Keratinocyte (primary cell): ENCODE data around the gene DCBLD2. TPM values are rescaled to one million over a fixed set of nuclear protein-coding genes. Genes with fewer than 3 reads are reported as not detected.

Experiments used
- DNase-seq: peaks from one replicate; pipeline ENCODE4 v3.0.0-alpha.2; 2011; ENCODE audit warnings: low read depth, missing footprints, low spot score
- FAIRE-seq: peaks from 2 replicates; lab custom pipeline; 2011; peaks lifted over from hg19 to GRCh38; lab: Jason Lieb, UNC
- H2AFZ ChIP-seq: 2 replicates; pipeline ENCODE4 v1.6.0; 2012; ENCODE audit warnings: low read length, control low read depth, inconsistent platforms; ENCODE audit not compliant: control insufficient read depth
- H3K27ac ChIP-seq: 2 replicates; pipeline ENCODE4 v1.5.1; 2011; ENCODE audit warnings: low read length; ENCODE audit not compliant: control insufficient read depth, insufficient read depth
- H3K27me3 ChIP-seq: 3 replicates; pipeline ENCODE4 v1.6.0; 2011; ENCODE audit warnings: low read length; ENCODE audit not compliant: control insufficient read depth, insufficient read depth; ENCODE audit errors: extremely low read depth
- H3K36me3 ChIP-seq, 2 experiments: 2 replicates in 1 of 2; 3 replicates in 1 of 2; pipeline ENCODE4 v1.5.1; 2011; ENCODE audit warnings: low read length in 2 of 2, mild to moderate bottlenecking in 1 of 2; ENCODE audit not compliant: control insufficient read depth in 2 of 2, insufficient read depth in 2 of 2; ENCODE audit errors: extremely low read depth in 1 of 2
- H3K4me1 ChIP-seq: 3 replicates; pipeline ENCODE4 v1.5.1; 2011; ENCODE audit warnings: low read length; ENCODE audit not compliant: control insufficient read depth, insufficient read depth; ENCODE audit errors: extremely low read depth
- H3K4me2 ChIP-seq: 3 replicates; pipeline ENCODE4 v1.6.0; 2011; ENCODE audit warnings: low read depth, low read length; ENCODE audit not compliant: control insufficient read depth, insufficient read depth; ENCODE audit errors: extremely low read depth
- H3K4me3 ChIP-seq, 3 experiments: fragments of 200-600 bp in 1 of 3; sonication (generic) in 1 of 3; 2 replicates in 2 of 3; 3 replicates in 1 of 3; pipeline ENCODE4 v1.5.1; 2011 to 2016; ENCODE audit warnings: low read length in 3 of 3, mild to moderate bottlenecking in 3 of 3, control low read depth in 2 of 3, inconsistent platforms in 1 of 3, low read depth in 1 of 3, mixed read lengths in 1 of 3, mixed run types in 1 of 3, moderate library complexity in 1 of 3; ENCODE audit not compliant: control insufficient read depth in 2 of 3, insufficient read depth in 2 of 3; ENCODE audit errors: extremely low read depth in 1 of 3
- H3K79me2 ChIP-seq: 2 replicates; pipeline ENCODE4 v1.6.0; 2012; ENCODE audit warnings: low read length; ENCODE audit not compliant: control insufficient read depth, insufficient read depth
- H3K9ac ChIP-seq: 3 replicates; pipeline ENCODE4 v1.6.0; 2011; ENCODE audit warnings: low read length; ENCODE audit not compliant: control insufficient read depth, insufficient read depth; ENCODE audit errors: extremely low read depth
- H3K9me1 ChIP-seq: 3 replicates; pipeline ENCODE4 v1.6.0; 2011; ENCODE audit warnings: low read length; ENCODE audit not compliant: control insufficient read depth, insufficient read depth; ENCODE audit errors: extremely low read depth
- H3K9me3 ChIP-seq: 2 replicates; pipeline ENCODE4 v1.5.1; 2012; ENCODE audit warnings: low read depth, low read length; ENCODE audit not compliant: control insufficient read depth
- H4K20me1 ChIP-seq: 3 replicates; pipeline ENCODE4 v1.6.0; 2011; ENCODE audit warnings: low read length; ENCODE audit not compliant: control insufficient read depth, insufficient read depth; ENCODE audit errors: extremely low read depth
- CTCF ChIP-seq, 3 experiments: IDR thresholded peaks in 1 of 3; conservative IDR thresholded peaks in 1 of 3; optimal IDR thresholded peaks in 1 of 3; 2 replicates in 2 of 3; 3 replicates in 1 of 3; pipeline versions ENCODE3 to v1.5.1; 2011; ENCODE audit warnings: low read length in 3 of 3, mild to moderate bottlenecking in 3 of 3, moderate library complexity in 2 of 3, control low read depth in 1 of 3, inconsistent platforms in 1 of 3; ENCODE audit not compliant: insufficient read depth in 2 of 3; ENCODE audit errors: extremely low read depth in 1 of 3
- EZH2 ChIP-seq: IDR thresholded peaks from one replicate; pipeline ENCODE4 v1.6.1; 2012; ENCODE audit warnings: inconsistent platforms, mild to moderate bottlenecking, low read length, moderate library complexity
- dilution Hi-C: fragments of 300-500 bp; cut with MboI; formaldehyde crosslinking; loops from one replicate; pipeline ENCODE4 v1.7.0; 2020; ENCODE audit warnings: low sequenced_read_pairs; ENCODE audit not compliant: extremely low pct_ligation_motif_present
- polyA plus RNA-seq, 5 experiments: library from polyadenylated mRNA; depleted of rRNA in 3 of 5; stranded (reverse) in 3 of 5; stranded (forward) in 1 of 5; unstranded in 1 of 5; fragments of >200 nt; gene quantifications; 1 replicate in 1 of 5; 2 replicates in 3 of 5; 3 replicates in 1 of 5; pipeline versions ENCODE4 v1.2.1 to v1.2.3, GENCODE V29; 2011 to 2012; ENCODE audit warnings: missing spikeins in 2 of 5, low read depth in 1 of 5, low replicate concordance in 1 of 5

The DCBLD2 gene
- polyA plus RNA-seq, 1 donor (not counting 4 experiments of a cell fraction or from before 2014, with no cell fraction given), result 465 TPM

- Histone ChIP-seq H3K9ac (no peak overlapping the region), H3K36me3 (no peaks in the 10 kb centered on the region), H3K4me3 (no peak overlapping the region), H3K4me1 (no peaks in the 10 kb centered on the region), H2AFZ (no peak overlapping the region), H3K9me1 (no peaks in the 10 kb centered on the region), H3K27ac (no peak overlapping the region), H3K79me2 (no peaks in the 10 kb centered on the region), H3K9me3 (no peaks in the 10 kb centered on the region), H3K27me3 (no peaks in the 10 kb centered on the region), H4K20me1 (no peaks in the 10 kb centered on the region), H3K4me2 (no peak overlapping the region)
- TF ChIP-seq EZH2, result no peak
- no peak for TF ChIP-seq CTCF (optimal IDR thresholded peaks at IDR 0.05 in 1 of 3, IDR thresholded peaks at IDR 0.05 in 1 of 3, conservative IDR thresholded peaks at IDR 0.05 in 1 of 3; ENCODE audit: extremely low read depth in 1 of 3, insufficient read depth in 2 of 3, low read length in 3 of 3)
- FAIRE-seq (no peak), DNase-seq (no peak)
- dilution Hi-C loops, result no loop called here
Observed at GRCh38 chr3:98772022-98772421, 129.5 kb downstream of the DCBLD2 start.

- Histone ChIP-seq H3K27ac (no peak overlapping the region), H3K79me2 (no peaks in the 10 kb centered on the region), H3K9me1 (no peaks in the 10 kb centered on the region), H2AFZ (no peak overlapping the region), H3K9me3 (no peaks in the 10 kb centered on the region), H3K4me3 (no peak overlapping the region), H3K27me3 (no peaks in the 10 kb centered on the region), H3K4me2 (no peak overlapping the region), H4K20me1 (no peaks in the 10 kb centered on the region), H3K36me3 (no peaks in the 10 kb centered on the region), H3K9ac (no peak overlapping the region), H3K4me1 (no peaks in the 10 kb centered on the region)
- TF ChIP-seq CTCF (optimal IDR thresholded peaks at IDR 0.05 in 1 of 3, IDR thresholded peaks at IDR 0.05 in 1 of 3, conservative IDR thresholded peaks at IDR 0.05 in 1 of 3; ENCODE audit: extremely low read depth in 1 of 3, insufficient read depth in 2 of 3, low read length in 3 of 3), result no peak
- TF ChIP-seq EZH2, result no peak
- DNase-seq (no peak), FAIRE-seq (peak; percentile 5)
- dilution Hi-C loops, result no loop called here
Observed at GRCh38 chr3:98770261-98771039, 131.0 kb downstream of the DCBLD2 start.
